HG02970 (cell line): Measurements from ENCODE around the gene POLR3E.

ENCODE experiments used
- ATAC-seq: cut with Tn5 transposase; IDR thresholded peaks from one replicate; pipeline ENCODE4 v1.9.1; 2021; ENCODE audit warnings: mild to moderate bottlenecking, moderate library complexity, moderate number of reproducible peaks; ENCODE audit not compliant: unreplicated experiment, low FRiP score

POLR3E gene

GRCh38 chr16:22314661-22315626, 17.7 kb downstream of the POLR3E start:
- no peak for ATAC-seq

- no peak for ATAC-seq
These were observed 18.8 kb downstream of the POLR3E start for GRCh38 chr16:22315979-22316378.

GRCh38 chr16:22316411-22316811, 19.2 kb downstream of the POLR3E start:
- ATAC-seq: no peak

GRCh38 chr16:22317001-22317530, 19.9 kb downstream of the POLR3E start:
- no peak for ATAC-seq

GRCh38 chr16:22317625-22318024, 20.4 kb downstream of the POLR3E start:
- ATAC-seq: no peak

GRCh38 chr16:22318690-22319358, 21.6 kb downstream of the POLR3E start:
- ATAC-seq: no peak

- ATAC-seq: no peak
These were observed 23.5 kb downstream of the POLR3E start for GRCh38 chr16:22320572-22321339.

- no peak for ATAC-seq
These were observed 24.3 kb downstream of the POLR3E start for GRCh38 chr16:22321340-22322001.

- no peak for ATAC-seq
These were observed 24.8 kb downstream of the POLR3E start for GRCh38 chr16:22322021-22322471.

- no peak for ATAC-seq
These were observed 25.5 kb downstream of the POLR3E start for GRCh38 chr16:22322741-22323140.

GRCh38 chr16:22323173-22323958, 26.2 kb downstream of the POLR3E start:
- no peak for ATAC-seq

- no peak for ATAC-seq
These were observed 27.0 kb downstream of the POLR3E start for GRCh38 chr16:22323959-22324786.

- ATAC-seq: no peak
These were observed 27.8 kb downstream of the POLR3E start for GRCh38 chr16:22324787-22325597.

- no peak for ATAC-seq
These were observed 28.6 kb downstream of the POLR3E start for GRCh38 chr16:22325598-22326368.

- ATAC-seq: no peak
These were observed 29.1 kb downstream of the POLR3E start for GRCh38 chr16:22326369-22326652.

- no peak for ATAC-seq
These were observed 29.7 kb downstream of the POLR3E start for GRCh38 chr16:22326771-22327445.

GRCh38 chr16:22327446-22327775, 30.2 kb downstream of the POLR3E start:
- no peak for ATAC-seq
